22Rv1 (cell line): Measurements from ENCODE around the gene THRA.

Experiments
- ZFX ChIP-seq: fragments of 450-650 bp; IDR thresholded peaks from 2 replicates; pipeline ENCODE4 v1.6.1; 2017; ENCODE audit warnings: antibody characterized with exemption, borderline replicate concordance
- TF ChIP-seq, protein P1 (sequence below): fragments of 450-650 bp; IDR thresholded peaks from 2 replicates; pipeline ENCODE4 v1.5.1; 2017; ENCODE audit warnings: mild to moderate bottlenecking

DNA sequence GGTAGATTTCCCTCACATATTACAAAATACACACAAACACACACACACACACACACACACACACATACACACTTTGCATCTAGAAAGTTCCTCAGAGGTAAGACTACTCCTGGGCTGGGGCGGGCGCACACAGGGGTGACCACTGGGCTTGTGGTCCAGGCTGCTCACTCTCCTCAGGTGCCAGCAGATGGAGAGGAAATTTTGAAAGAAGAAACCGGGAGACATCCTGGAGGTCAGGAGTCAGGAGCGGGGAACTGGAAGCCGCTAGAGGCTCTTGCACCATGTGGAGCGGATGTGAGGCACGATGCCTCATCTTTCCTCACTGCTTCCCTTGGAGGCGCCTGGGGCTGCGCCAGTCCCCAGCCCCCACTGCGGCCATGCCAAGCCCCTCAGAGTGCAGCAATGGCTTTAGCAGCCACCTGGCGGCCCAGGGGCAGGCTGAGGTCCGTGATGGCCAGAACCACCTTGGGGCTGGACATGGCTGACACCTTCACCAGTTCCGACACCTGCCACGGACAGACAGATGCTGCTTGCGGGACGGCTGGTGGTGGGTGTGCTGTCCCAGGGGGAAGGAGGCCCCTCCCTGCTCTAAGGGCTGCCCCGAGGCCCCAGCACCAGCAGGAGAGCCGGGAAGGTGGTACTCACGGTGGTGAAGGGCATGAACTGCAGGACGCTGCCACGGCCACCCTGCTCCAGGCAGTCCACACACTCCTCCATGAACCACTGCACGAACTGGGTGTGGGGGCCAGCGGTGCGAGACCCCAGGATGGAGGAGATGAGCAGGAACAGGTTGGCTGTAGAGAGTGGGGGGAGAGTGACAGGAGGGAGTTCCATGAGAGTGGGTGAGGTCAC lies 43.4 kb upstream of the THRA start:
- no peak for TF ChIP-seq ZFX
- TF ChIP-seq, protein P1, sequence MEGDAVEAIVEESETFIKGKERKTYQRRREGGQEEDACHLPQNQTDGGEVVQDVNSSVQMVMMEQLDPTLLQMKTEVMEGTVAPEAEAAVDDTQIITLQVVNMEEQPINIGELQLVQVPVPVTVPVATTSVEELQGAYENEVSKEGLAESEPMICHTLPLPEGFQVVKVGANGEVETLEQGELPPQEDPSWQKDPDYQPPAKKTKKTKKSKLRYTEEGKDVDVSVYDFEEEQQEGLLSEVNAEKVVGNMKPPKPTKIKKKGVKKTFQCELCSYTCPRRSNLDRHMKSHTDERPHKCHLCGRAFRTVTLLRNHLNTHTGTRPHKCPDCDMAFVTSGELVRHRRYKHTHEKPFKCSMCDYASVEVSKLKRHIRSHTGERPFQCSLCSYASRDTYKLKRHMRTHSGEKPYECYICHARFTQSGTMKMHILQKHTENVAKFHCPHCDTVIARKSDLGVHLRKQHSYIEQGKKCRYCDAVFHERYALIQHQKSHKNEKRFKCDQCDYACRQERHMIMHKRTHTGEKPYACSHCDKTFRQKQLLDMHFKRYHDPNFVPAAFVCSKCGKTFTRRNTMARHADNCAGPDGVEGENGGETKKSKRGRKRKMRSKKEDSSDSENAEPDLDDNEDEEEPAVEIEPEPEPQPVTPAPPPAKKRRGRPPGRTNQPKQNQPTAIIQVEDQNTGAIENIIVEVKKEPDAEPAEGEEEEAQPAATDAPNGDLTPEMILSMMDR = no peak
